ENCODE results near the gene TAS1R3. TPM values are rescaled to one million over a fixed set of nuclear protein-coding genes. Genes with fewer than 3 reads are reported as not detected.
A peak's percentile ranks its signal among the peaks of the same experiment; 100 is the strongest.

Gene TAS1R3
- total RNA-seq, 8 experiments from 2014 or later, result 0.65 to 2.3 (median 1.2) TPM

GRCh38 chr1:1354271-1355247, 23.5 kb downstream of the TAS1R3 start:
- peak overlapping the region in 3 of 5 donors; percentile 7 to 21 (median 17) for H3K4me3 ChIP-seq
- in situ Hi-C loops (cut with MboI; ENCODE audit: low pct_unique_long_range_greater_than_20kb in 2 of 9, low sequenced_read_pairs in 9 of 9, unreplicated experiment in 9 of 9), result no loop called here
- H3K4me1 ChIP-seq (replicated peaks in 1 of 2), result peaks cover 41 to 62% of the 10 kb centered on the region in 2 donors
- WGBS, 10 experiments, result 35 to 82% (median 66%) methylated on average over 2 to 24 of the region's 116 CpGs; no CpG with 5 or more reads in 7 of the 10 experiments
- no peak overlapping the region for H3K27ac ChIP-seq
- no peak for ATAC-seq (replicated peaks in 6 of 8)

GRCh38 chr1:1355416-1355815, 24.3 kb downstream of the TAS1R3 start:
- no peak overlapping the region for H3K27ac ChIP-seq
- ATAC-seq (replicated peaks in 6 of 8), result peak in 2 of 8 experiments; percentile 15 to 16
- H3K4me3 ChIP-seq, result peak overlapping the region in 2 of 5 donors; percentile 5 to 22
- WGBS, 10 experiments, result no CpG with 5 or more reads among the region's 52 CpGs
- in situ Hi-C loops (cut with MboI; ENCODE audit: low pct_unique_long_range_greater_than_20kb in 2 of 9, low sequenced_read_pairs in 9 of 9, unreplicated experiment in 9 of 9), result no loop called here
- H3K4me1 ChIP-seq (replicated peaks in 1 of 2), result peaks cover 48 to 70% of the 10 kb centered on the region in 2 donors

- no peak for ATAC-seq (replicated peaks in 6 of 8)
- in situ Hi-C loops (cut with MboI; ENCODE audit: low pct_unique_long_range_greater_than_20kb in 2 of 9, low sequenced_read_pairs in 9 of 9, unreplicated experiment in 9 of 9), result no loop called here
- no peak overlapping the region for H3K4me3 ChIP-seq
- WGBS, 10 experiments, result no CpG with 5 or more reads among the region's 8 CpGs
- H3K27ac ChIP-seq, result no peak overlapping the region
- H3K4me1 ChIP-seq (replicated peaks in 1 of 2), result peaks cover 53 to 75% of the 10 kb centered on the region in 2 donors
Measured at GRCh38 chr1:1356166-1356795, 25.2 kb downstream of the TAS1R3 start.

GRCh38 chr1:1356796-1357401, 25.8 kb downstream of the TAS1R3 start:
- Histone ChIP-seq H3K27ac (no peak overlapping the region), H3K4me3 (no peak overlapping the region), H3K4me1 (replicated peaks in 1 of 2) (peaks cover 50 to 73% of the 10 kb centered on the region in 2 donors)
- WGBS, 10 experiments, result 5 to 85% methylated on average over 4 to 8 of the region's 26 CpGs; no CpG with 5 or more reads in 8 of the 10 experiments
- ATAC-seq (replicated peaks in 6 of 8), result no peak
- in situ Hi-C loops (cut with MboI; ENCODE audit: low pct_unique_long_range_greater_than_20kb in 2 of 9, low sequenced_read_pairs in 9 of 9, unreplicated experiment in 9 of 9), result no loop called here

- Histone ChIP-seq H3K4me3 (peak overlapping the region in 4 of 5 donors; percentile 14 to 28 (median 18)), H3K27ac (peak overlapping the region; percentile 26 to 31), H3K4me1 (replicated peaks in 1 of 2) (peaks cover 49 to 69% of the 10 kb centered on the region in 2 donors)
- in situ Hi-C loops (cut with MboI; ENCODE audit: low pct_unique_long_range_greater_than_20kb in 2 of 9, low sequenced_read_pairs in 9 of 9, unreplicated experiment in 9 of 9), result no loop called here
- peak; percentile 1 to 24 (median 18) for ATAC-seq (replicated peaks in 6 of 8)
- 0 to 60% (median 20%) methylated on average over 1 of the region's 18 CpGs; no CpG with 5 or more reads in 7 of the 10 experiments for WGBS, 10 experiments
Measured at GRCh38 chr1:1357871-1358432, 26.9 kb downstream of the TAS1R3 start.

- peak within 1 kb of the TSS in 4 of 5 donors; percentile 14 to 28 (median 18) for H3K4me3 ChIP-seq
- ATAC-seq (replicated peaks in 6 of 8), result peak; percentile 38 to 77 (median 62)
- 48 to 94% (median 85%) methylated on average over 2 to 7 of the region's 29 CpGs; no CpG with 5 or more reads in 7 of the 10 experiments for WGBS, 10 experiments
- H3K27ac ChIP-seq, result peak within 1 kb of the TSS; percentile 26 to 76
- in situ Hi-C loops (cut with MboI; ENCODE audit: low pct_unique_long_range_greater_than_20kb in 2 of 9, low sequenced_read_pairs in 9 of 9, unreplicated experiment in 9 of 9), result no loop called here
- peaks cover 49 to 63% of the 10 kb centered on the region in 2 donors for H3K4me1 ChIP-seq (replicated peaks in 1 of 2)
Measured at GRCh38 chr1:1358433-1359271, 27.6 kb downstream of the TAS1R3 start, which contains the start of gene MXRA8. TSS of gene MXRA8 (minus strand) at chr1:1358555. CDS start at chr1:1358504, 51 bp downstream.

GRCh38 chr1:1359308-1359663, 28.2 kb downstream of the TAS1R3 start:
- ATAC-seq (replicated peaks in 6 of 8), result peak in 3 of 8 experiments; percentile 6 to 20 (median 9)
- WGBS, 10 experiments, result 70 to 100% (median 78%) methylated on average over 1 to 4 of the region's 6 CpGs; no CpG with 5 or more reads in 6 of the 10 experiments
- Histone ChIP-seq H3K4me3 (no peak overlapping the region), H3K27ac (peak overlapping the region in 1 of 2 donors; percentile 76), H3K4me1 (replicated peaks in 1 of 2) (peaks cover 49 to 57% of the 10 kb centered on the region in 2 donors)
- in situ Hi-C loops (cut with MboI; ENCODE audit: low pct_unique_long_range_greater_than_20kb in 2 of 9, low sequenced_read_pairs in 9 of 9, unreplicated experiment in 9 of 9), result no loop called here

GRCh38 chr1:1359664-1360468, 28.8 kb downstream of the TAS1R3 start:
- no peak overlapping the region for H3K4me3 ChIP-seq
- ATAC-seq (replicated peaks in 6 of 8), result peak in 5 of 8 experiments; percentile 4 to 50 (median 8)
- peaks cover 49 to 55% of the 10 kb centered on the region in 2 donors for H3K4me1 ChIP-seq (replicated peaks in 1 of 2)
- H3K27ac ChIP-seq, result peak overlapping the region; percentile 1 to 76
- WGBS, 10 experiments, result 0 to 96% (median 47%) methylated on average over 3 to 5 of the region's 28 CpGs; no CpG with 5 or more reads in 5 of the 10 experiments
- in situ Hi-C loops (cut with MboI; ENCODE audit: low pct_unique_long_range_greater_than_20kb in 2 of 9, low sequenced_read_pairs in 9 of 9, unreplicated experiment in 9 of 9), result no loop called here

- WGBS, 10 experiments, result 10 to 100% (median 76%) methylated on average over 2 to 18 of the region's 20 CpGs; no CpG with 5 or more reads in 3 of the 10 experiments
- ATAC-seq (replicated peaks in 6 of 8), result peak in 4 of 8 experiments; percentile 9 to 17 (median 14)
- no peak overlapping the region for H3K4me3 ChIP-seq
- H3K4me1 ChIP-seq (replicated peaks in 1 of 2), result peaks cover 49 to 50% of the 10 kb centered on the region in 2 donors
- in situ Hi-C loops (cut with MboI; ENCODE audit: low pct_unique_long_range_greater_than_20kb in 2 of 9, low sequenced_read_pairs in 9 of 9, unreplicated experiment in 9 of 9), result no loop called here
- peak overlapping the region; percentile 13 to 76 for H3K27ac ChIP-seq
Measured at GRCh38 chr1:1360506-1361169, 29.6 kb downstream of the TAS1R3 start.

GRCh38 chr1:1361233-1361981, 30.3 kb downstream of the TAS1R3 start:
- in situ Hi-C loops (cut with MboI; ENCODE audit: low pct_unique_long_range_greater_than_20kb in 2 of 9, low sequenced_read_pairs in 9 of 9, unreplicated experiment in 9 of 9), result no loop called here
- Histone ChIP-seq H3K4me3 (no peak overlapping the region), H3K4me1 (replicated peaks in 1 of 2) (peaks cover 49 to 50% of the 10 kb centered on the region in 2 donors), H3K27ac (no peak overlapping the region)
- no peak for ATAC-seq (replicated peaks in 6 of 8)
- WGBS, 10 experiments, result 0 to 92% (median 68%) methylated on average over 1 to 17 of the region's 35 CpGs; no CpG with 5 or more reads in 3 of the 10 experiments

All from motor neuron (in vitro differentiated cells).